GM18867 (cell line): Measurements from ENCODE around the gene CCSER1.
A peak's percentile ranks its signal among the peaks of the same experiment; 100 is the strongest.

Experiments
- ATAC-seq: cut with Tn5 transposase; IDR thresholded peaks from one replicate; pipeline ENCODE4 v1.9.1; 2021; ENCODE audit warnings: mild to moderate bottlenecking, moderate library complexity; ENCODE audit not compliant: unreplicated experiment

CCSER1 gene

GRCh38 chr4:90189178-90189577, 62.0 kb downstream of the CCSER1 start:
- ATAC-seq, result no peak

- no peak for ATAC-seq
These were observed 62.8 kb downstream of the CCSER1 start for GRCh38 chr4:90189946-90190345.

GRCh38 chr4:90190525-90190924, 63.3 kb downstream of the CCSER1 start:
- ATAC-seq, result no peak

GRCh38 chr4:90198086-90198847, 71.1 kb downstream of the CCSER1 start:
- no peak for ATAC-seq

- ATAC-seq, result no peak
These were observed 80.8 kb downstream of the CCSER1 start for GRCh38 chr4:90207887-90208454.

- ATAC-seq, result no peak
These were observed 82.7 kb downstream of the CCSER1 start for GRCh38 chr4:90209922-90210321.

- ATAC-seq, result no peak
These were observed 84.0 kb downstream of the CCSER1 start for GRCh38 chr4:90211174-90211573.

GRCh38 chr4:90215286-90215685, 88.1 kb downstream of the CCSER1 start:
- ATAC-seq, result peak; percentile 57

GRCh38 chr4:90219822-90220221, 92.6 kb downstream of the CCSER1 start:
- ATAC-seq, result no peak

GRCh38 chr4:90220459-90220858, 93.3 kb downstream of the CCSER1 start:
- ATAC-seq, result no peak

GRCh38 chr4:90226734-90227133, 99.5 kb downstream of the CCSER1 start:
- ATAC-seq, result no peak

GRCh38 chr4:90227177-90227576, 100.0 kb downstream of the CCSER1 start:
- ATAC-seq, result no peak

GRCh38 chr4:90234916-90235547, 107.8 kb downstream of the CCSER1 start:
- no peak for ATAC-seq

GRCh38 chr4:90237751-90238530, 110.7 kb downstream of the CCSER1 start:
- ATAC-seq, result no peak

GRCh38 chr4:90240333-90240732, 113.1 kb downstream of the CCSER1 start:
- ATAC-seq, result no peak

- ATAC-seq, result no peak
These were observed 113.8 kb downstream of the CCSER1 start for GRCh38 chr4:90241008-90241407.

GRCh38 chr4:90245837-90246236, 118.6 kb downstream of the CCSER1 start:
- no peak for ATAC-seq

- no peak for ATAC-seq
These were observed 119.6 kb downstream of the CCSER1 start for GRCh38 chr4:90246816-90247215.

- no peak for ATAC-seq
These were observed 127.2 kb downstream of the CCSER1 start for GRCh38 chr4:90254357-90254756.

- no peak for ATAC-seq
These were observed 147.0 kb downstream of the CCSER1 start for GRCh38 chr4:90274175-90274574.

GRCh38 chr4:90280954-90281353, 153.8 kb downstream of the CCSER1 start:
- ATAC-seq, result no peak
